GM12872 (cell line): ENCODE data around the gene CDK4.
A peak's percentile ranks its signal among the peaks of the same experiment; 100 is the strongest.

ENCODE experiments used
- CTCF ChIP-seq: IDR thresholded peaks from 3 replicates; pipeline ENCODE4 v1.5.1; 2011; ENCODE audit warnings: low read depth, mild to moderate bottlenecking, low read length, moderate library complexity; ENCODE audit not compliant: insufficient read depth

Gene CDK4

DNA sequence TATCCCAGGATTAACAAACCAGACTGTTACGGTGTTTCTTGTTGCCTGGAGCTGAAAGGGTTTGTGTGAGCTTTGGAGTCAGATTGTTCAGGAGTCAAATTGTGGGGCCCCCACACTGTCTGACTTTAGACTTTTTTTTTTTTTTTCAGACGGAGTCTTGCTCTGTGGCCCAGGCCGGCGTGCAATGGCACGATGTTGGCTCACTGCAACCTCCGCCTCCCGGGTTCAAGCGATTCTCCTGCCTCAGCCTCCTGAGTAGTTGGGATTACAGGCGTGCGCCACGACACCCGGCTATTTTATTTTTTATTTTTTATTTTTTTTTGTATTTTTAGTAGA lies 31.3 kb upstream of the CDK4 start:
- TF ChIP-seq CTCF: no peak

DNA sequence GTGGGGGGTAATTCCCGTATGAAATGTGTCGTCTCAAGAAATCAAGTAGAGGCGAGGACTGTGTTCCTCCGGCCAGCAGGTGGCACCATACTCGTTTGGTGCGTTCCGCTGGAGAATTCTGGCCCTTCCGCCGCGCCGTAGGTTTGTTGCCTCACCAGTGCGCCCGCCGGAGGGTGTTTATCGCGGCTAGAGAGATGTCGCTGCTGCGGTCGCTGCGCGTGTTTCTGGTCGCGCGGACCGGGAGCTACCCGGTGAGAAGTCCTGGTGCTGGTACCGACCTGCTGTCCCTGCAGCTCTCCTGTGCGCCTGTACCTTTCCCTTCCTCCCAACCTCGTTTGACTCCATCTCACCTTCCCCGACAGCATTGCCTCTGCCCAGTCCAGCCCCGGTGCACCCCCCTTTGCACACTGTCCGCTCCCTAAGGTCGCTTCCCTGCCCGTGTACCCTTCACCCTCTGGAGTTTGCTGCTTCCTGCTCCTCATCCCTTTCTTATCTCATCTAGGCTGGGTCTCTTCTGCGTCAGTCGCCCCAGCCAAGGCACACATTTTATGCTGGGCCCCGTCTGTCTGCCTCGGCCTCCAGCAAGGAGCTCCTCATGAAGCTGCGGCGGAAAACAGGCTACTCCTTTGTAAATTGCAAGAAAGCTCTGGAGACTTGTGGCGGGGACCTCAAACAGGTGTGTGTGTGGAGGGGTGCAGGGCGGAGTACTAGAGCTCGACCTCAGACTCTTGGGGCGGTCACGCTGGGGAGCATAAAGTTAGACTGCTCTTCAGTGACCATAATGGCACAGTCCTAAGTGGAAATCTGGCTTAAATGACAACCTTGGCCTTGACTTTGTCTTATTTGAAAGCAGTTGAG lies 30.7 kb upstream of the CDK4 start, which contains the start of gene TSFM:
Gene TSFM, plus strand, starts transcription at position 180 of the 858 bp plus-strand sequence. Its CDS starts 15 bp downstream, at position 195.
- peak; percentile 92 for TF ChIP-seq CTCF

DNA sequence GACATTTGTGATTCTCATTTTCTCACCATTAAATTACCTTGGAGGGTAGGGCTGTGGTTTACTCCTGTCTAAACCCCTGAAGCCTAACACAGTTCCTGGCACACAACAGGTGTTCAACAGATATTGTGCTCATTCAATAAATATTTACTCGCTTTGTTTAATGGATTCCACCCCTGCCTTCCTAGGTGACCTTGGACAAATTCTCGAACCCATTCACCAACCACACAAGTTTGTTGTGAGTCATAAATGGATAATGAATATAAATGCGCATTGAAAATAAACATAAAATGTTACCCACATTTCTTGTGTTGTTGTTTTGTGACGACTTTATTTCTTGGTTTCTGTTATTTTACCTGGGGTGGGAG lies 30.1 kb upstream of the CDK4 start:
- no peak for TF ChIP-seq CTCF

GRCh38 chr12:57781801-57782200 lies 29.7 kb upstream of the CDK4 start:
- TF ChIP-seq CTCF: no peak

DNA sequence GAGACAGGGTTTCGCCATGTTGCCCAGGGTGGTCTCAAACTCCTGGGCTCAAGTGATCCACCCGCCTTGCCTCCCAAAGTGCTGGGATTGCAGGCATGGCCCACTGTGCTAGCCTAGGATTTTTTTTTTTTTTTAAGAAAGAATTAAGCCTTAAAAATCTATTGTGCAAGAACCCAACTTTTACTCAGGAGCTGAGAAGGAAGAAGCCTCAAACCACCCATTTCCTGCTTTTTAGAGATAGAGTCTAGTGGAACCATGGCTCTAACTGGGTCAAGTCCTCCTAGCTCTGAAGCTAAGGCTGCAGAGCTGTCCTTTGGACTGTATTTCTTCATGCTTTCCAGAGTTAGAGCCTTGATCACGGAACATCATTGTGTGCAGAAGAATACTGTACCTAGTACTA lies 29.1 kb upstream of the CDK4 start:
- no peak for TF ChIP-seq CTCF

GRCh38 chr12:57780284-57780897 lies 28.3 kb upstream of the CDK4 start:
- TF ChIP-seq CTCF: no peak

DNA sequence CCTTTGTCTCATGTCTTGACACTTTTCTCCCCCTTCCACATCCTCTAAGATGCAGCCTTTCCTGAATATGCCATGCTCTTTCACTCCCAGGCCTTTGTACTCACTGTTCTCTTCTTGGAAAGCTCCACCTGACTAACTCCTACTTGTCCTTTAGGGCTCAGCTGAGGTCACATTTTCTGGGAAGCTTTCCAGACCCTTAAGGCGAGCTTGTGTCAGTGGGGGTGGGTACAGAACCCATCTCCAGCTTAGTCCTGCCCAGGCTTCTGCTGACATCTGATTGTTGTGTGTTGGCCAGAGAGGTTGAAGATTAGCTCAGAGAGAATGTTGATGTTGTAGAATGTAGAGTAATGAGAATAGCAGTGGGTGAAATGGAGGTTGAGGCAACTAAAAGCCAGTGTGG lies 27.6 kb upstream of the CDK4 start:
- no peak for TF ChIP-seq CTCF
